K562 (cell line): Measurements from ENCODE around the gene PRUNE1. TPM values are rescaled to one million over a fixed set of nuclear protein-coding genes. Genes with fewer than 3 reads are reported as not detected.

Experiments used
- ARID2 ChIP-seq: fragments of 450-650 bp; IDR thresholded peaks from 2 replicates; pipeline ENCODE4 v1.6.1; 2017; ENCODE audit warnings: antibody characterized with exemption, mild to moderate bottlenecking
- MXI1 ChIP-seq: IDR thresholded peaks from 2 replicates; pipeline ENCODE4 v1.6.1; 2011; ENCODE audit warnings: low read depth, mild to moderate bottlenecking, improper control_type of control experiment, low read length
- SIRT6 ChIP-seq: IDR thresholded peaks from one replicate; pipeline ENCODE4 v1.6.1; 2012; ENCODE audit warnings: low read depth, mild to moderate bottlenecking, control low read depth, inconsistent platforms, low read length, moderate library complexity
- SMAD4 ChIP-seq: fragments of 250-450 bp; sonication (Bioruptor Pico); conservative IDR thresholded peaks from 2 replicates; pipeline ENCODE4 v1.8.0; 2021; ENCODE audit warnings: inconsistent platforms, mild to moderate bottlenecking, moderate library complexity
- TAF1 ChIP-seq: IDR thresholded peaks from 2 replicates; pipeline ENCODE4 v1.6.1; 2011; ENCODE audit warnings: mild to moderate bottlenecking, low read length, moderate library complexity; ENCODE audit not compliant: insufficient read depth, control insufficient read depth, severe bottlenecking; ENCODE audit errors: extremely low read depth
- TRIM28 ChIP-seq: fragments of 450-650 bp; IDR thresholded peaks from 2 replicates; pipeline ENCODE4 v1.6.1; 2017
- UBTF ChIP-seq, 2 experiments: IDR thresholded peaks; 2 replicates each; pipeline ENCODE4 v1.6.1; 2012; ENCODE audit warnings: improper control_type of control experiment in 2 of 2, low read depth in 2 of 2, low read length in 2 of 2, borderline replicate concordance in 1 of 2
- USF2 ChIP-seq: sonication (generic); formaldehyde crosslinking; IDR thresholded peaks from 2 replicates; pipeline ENCODE4 v1.5.0; 2020; ENCODE audit warnings: missing genetic modification reagents
- VEZF1 ChIP-seq: fragments of 200-800 bp; sonication (Bioruptor generic); IDR thresholded peaks from 2 replicates; pipeline ENCODE4 v1.6.1; 2017; ENCODE audit warnings: missing genetic modification characterization, missing compliant biosample characterization
- XRCC3 ChIP-seq: fragments of 450-650 bp; IDR thresholded peaks from 2 replicates; pipeline ENCODE4 v1.6.1; 2017; ENCODE audit warnings: mild to moderate bottlenecking, moderate library complexity
- ZBED1 ChIP-seq: IDR thresholded peaks from 2 replicates; pipeline ENCODE4 v1.6.1; 2014
- ZC3H4 ChIP-seq: sonication (generic); formaldehyde crosslinking; IDR thresholded peaks from 2 replicates; pipeline ENCODE4 v1.9.0; 2021; ENCODE audit warnings: missing genetic modification reagents, borderline replicate concordance
- polyA plus RNA-seq, 8 experiments: library from polyadenylated mRNA; depleted of rRNA in 4 of 8; stranded (reverse) in 5 of 8; unstranded in 3 of 8; fragments of >200 nt; fragmentation: Nextera tagmentation in 2 of 8; fragmentation: Illumina TruSeq in 1 of 8; extraction: Ambion mirVana in 2 of 8; extraction: Trizol in 1 of 8; gene quantifications; 2 replicates each; pipeline versions ENCODE4 v1.2.1 to v1.2.3, GENCODE V29; 2011 to 2014; ENCODE audit warnings: inconsistent platforms in 1 of 8, missing spikeins in 1 of 8
- total RNA-seq, 7 experiments: library from RNA; depleted of rRNA in 6 of 7; stranded (reverse); fragments of >200 nt in 6 of 7; fragmentation: Illumina TruSeq in 2 of 7; extraction: Trizol in 2 of 7; gene quantifications; 2 replicates each; pipeline versions ENCODE4 v1.2.1 to v1.2.3, GENCODE V29; 2011 to 2021; ENCODE audit warnings: low replicate concordance in 1 of 7
- TF ChIP-seq, protein P1 (sequence below): IDR thresholded peaks from 3 replicates; pipeline ENCODE4 v1.6.1; 2011; ENCODE audit warnings: borderline replicate concordance, mild to moderate bottlenecking, moderate library complexity; ENCODE audit not compliant: insufficient read length; ENCODE audit errors: extremely low read depth
- TF ChIP-seq, protein P2 (sequence below): sonication (generic); formaldehyde crosslinking; IDR thresholded peaks from 2 replicates; pipeline ENCODE4 v1.8.1; 2022; ENCODE audit warnings: missing genetic modification reagents
- TF ChIP-seq, protein P3 (sequence below): fragments of 450-650 bp; IDR thresholded peaks from 2 replicates; pipeline ENCODE4 v1.7.0; 2016; ENCODE audit warnings: borderline replicate concordance

PRUNE1 gene
- total and polyA plus RNA-seq, 9 of the 15 experiments (the other 6 are each of a cell fraction or from before 2014, with no cell fraction given) = 16.7 to 48.3 (median 26.2) TPM

DNA sequence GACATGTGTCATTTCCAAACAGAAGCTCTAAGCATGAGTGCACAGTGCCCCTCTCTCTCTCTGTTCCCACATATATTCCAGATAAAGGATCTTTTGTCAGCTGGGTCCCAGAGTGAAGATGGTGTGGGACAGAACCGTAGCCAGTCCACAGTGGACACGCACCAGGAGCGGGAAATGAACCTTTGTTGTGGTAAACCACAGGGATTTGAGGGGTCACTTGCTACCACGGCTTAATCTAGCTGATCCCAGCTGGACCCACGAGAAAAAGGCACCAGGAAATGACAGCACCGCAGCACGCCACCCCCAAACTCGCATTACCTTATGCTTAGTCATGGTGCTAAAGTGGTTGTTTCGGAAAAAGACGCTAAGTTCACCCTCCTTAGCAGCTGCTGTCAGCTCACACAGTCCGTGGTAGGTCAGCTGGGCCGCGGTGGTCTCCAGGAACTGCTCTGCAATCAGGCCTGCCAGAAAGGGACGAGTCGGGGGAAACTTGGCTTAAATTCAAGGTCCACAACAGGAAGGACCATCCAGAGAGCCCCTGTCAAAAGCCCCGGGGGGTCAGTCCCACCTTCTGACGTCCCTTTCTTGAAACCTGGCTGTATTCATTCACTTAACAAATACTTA lies 9.1 kb upstream of the PRUNE1 start (continued):
- TF ChIP-seq, protein P1, sequence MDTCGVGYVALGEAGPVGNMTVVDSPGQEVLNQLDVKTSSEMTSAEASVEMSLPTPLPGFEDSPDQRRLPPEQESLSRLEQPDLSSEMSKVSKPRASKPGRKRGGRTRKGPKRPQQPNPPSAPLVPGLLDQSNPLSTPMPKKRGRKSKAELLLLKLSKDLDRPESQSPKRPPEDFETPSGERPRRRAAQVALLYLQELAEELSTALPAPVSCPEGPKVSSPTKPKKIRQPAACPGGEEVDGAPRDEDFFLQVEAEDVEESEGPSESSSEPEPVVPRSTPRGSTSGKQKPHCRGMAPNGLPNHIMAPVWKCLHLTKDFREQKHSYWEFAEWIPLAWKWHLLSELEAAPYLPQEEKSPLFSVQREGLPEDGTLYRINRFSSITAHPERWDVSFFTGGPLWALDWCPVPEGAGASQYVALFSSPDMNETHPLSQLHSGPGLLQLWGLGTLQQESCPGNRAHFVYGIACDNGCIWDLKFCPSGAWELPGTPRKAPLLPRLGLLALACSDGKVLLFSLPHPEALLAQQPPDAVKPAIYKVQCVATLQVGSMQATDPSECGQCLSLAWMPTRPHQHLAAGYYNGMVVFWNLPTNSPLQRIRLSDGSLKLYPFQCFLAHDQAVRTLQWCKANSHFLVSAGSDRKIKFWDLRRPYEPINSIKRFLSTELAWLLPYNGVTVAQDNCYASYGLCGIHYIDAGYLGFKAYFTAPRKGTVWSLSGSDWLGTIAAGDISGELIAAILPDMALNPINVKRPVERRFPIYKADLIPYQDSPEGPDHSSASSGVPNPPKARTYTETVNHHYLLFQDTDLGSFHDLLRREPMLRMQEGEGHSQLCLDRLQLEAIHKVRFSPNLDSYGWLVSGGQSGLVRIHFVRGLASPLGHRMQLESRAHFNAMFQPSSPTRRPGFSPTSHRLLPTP = no peak
- TF ChIP-seq SIRT6 (no peak), VEZF1 (CRISPR knock-in tag) (peak; percentile 24; the same call in 1 of the 2 replicates), XRCC3 (no peak), ARID2 (no peak), ZBED1 (no peak), TAF1 (peak; percentile 44), UBTF (IDR thresholded peaks at IDR 0.05; ENCODE audit: borderline replicate concordance in 1 of 2, low read depth in 2 of 2, low read length in 2 of 2) (no peak), TRIM28 (no peak), ZC3H4 (CRISPR knock-in tag) (no peak), USF2 (CRISPR knock-in tag) (no peak), MXI1 (no peak), SMAD4 (CRISPR knock-in tag) (peak; percentile 78)
- TF ChIP-seq, protein P2, sequence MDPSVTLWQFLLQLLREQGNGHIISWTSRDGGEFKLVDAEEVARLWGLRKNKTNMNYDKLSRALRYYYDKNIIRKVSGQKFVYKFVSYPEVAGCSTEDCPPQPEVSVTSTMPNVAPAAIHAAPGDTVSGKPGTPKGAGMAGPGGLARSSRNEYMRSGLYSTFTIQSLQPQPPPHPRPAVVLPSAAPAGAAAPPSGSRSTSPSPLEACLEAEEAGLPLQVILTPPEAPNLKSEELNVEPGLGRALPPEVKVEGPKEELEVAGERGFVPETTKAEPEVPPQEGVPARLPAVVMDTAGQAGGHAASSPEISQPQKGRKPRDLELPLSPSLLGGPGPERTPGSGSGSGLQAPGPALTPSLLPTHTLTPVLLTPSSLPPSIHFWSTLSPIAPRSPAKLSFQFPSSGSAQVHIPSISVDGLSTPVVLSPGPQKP = no peak
- TF ChIP-seq, protein P3, sequence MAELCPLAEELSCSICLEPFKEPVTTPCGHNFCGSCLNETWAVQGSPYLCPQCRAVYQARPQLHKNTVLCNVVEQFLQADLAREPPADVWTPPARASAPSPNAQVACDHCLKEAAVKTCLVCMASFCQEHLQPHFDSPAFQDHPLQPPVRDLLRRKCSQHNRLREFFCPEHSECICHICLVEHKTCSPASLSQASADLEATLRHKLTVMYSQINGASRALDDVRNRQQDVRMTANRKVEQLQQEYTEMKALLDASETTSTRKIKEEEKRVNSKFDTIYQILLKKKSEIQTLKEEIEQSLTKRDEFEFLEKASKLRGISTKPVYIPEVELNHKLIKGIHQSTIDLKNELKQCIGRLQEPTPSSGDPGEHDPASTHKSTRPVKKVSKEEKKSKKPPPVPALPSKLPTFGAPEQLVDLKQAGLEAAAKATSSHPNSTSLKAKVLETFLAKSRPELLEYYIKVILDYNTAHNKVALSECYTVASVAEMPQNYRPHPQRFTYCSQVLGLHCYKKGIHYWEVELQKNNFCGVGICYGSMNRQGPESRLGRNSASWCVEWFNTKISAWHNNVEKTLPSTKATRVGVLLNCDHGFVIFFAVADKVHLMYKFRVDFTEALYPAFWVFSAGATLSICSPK = no peak
